Neural cell (in vitro differentiated cells): ENCODE results near the gene HMCN2. TPM values are rescaled to one million over a fixed set of nuclear protein-coding genes. Genes with fewer than 3 reads are reported as not detected.

Experiments
- H2AFZ ChIP-seq: fragments of 200-600, 300-800 bp; sonication (generic), shearing (Covaris generic); 2 replicates; pipeline ENCODE4 v1.6.0; 2014; ENCODE audit warnings: low read depth, mild to moderate bottlenecking, antibody characterized with exemption, low read length, moderate library complexity
- H3F3A ChIP-seq: fragments of 200-600 bp; shearing (Covaris generic); 2 replicates; pipeline ENCODE4 v1.6.1; 2016; ENCODE audit warnings: mild to moderate bottlenecking, moderate library complexity, mixed read lengths, antibody characterized with exemption, low read length; ENCODE audit not compliant: insufficient read depth, poor library complexity, severe bottlenecking
- H3K27ac ChIP-seq: fragments of 200-600, 300-800 bp; sonication (generic), shearing (Covaris generic); 2 replicates; pipeline ENCODE4 v1.5.1; 2014; ENCODE audit warnings: mild to moderate bottlenecking, low read length, moderate library complexity
- H3K27me3 ChIP-seq: fragments of 300-800, 200-600 bp; sonication (generic), shearing (Covaris generic); 2 replicates; pipeline ENCODE4 v1.6.0; 2014; ENCODE audit warnings: mild to moderate bottlenecking, low read depth, low read length, moderate library complexity; ENCODE audit not compliant: insufficient read depth
- H3K36me3 ChIP-seq: fragments of 300-800, 200-600 bp; sonication (generic), shearing (Covaris generic); 2 replicates; pipeline ENCODE4 v1.5.1; 2014; ENCODE audit warnings: mild to moderate bottlenecking, antibody characterized with exemption, low read length, moderate library complexity; ENCODE audit not compliant: insufficient read depth
- H3K4me2 ChIP-seq: fragments of 300-800, 200-600 bp; sonication (generic), shearing (Covaris generic); 2 replicates; pipeline ENCODE4 v1.6.0; 2014; ENCODE audit warnings: mild to moderate bottlenecking, low read length
- H3K4me3 ChIP-seq: fragments of 300-800, 200-600 bp; sonication (generic), shearing (Covaris generic); 2 replicates; pipeline ENCODE4 v1.5.1; 2014; ENCODE audit warnings: mild to moderate bottlenecking, low read length, moderate library complexity
- H3K79me2 ChIP-seq: fragments of 200-600 bp; shearing (Covaris generic); replicated peaks from 2 replicates; pipeline ENCODE4 v1.6.0; 2014; ENCODE audit warnings: mild to moderate bottlenecking, low read length, moderate library complexity; ENCODE audit not compliant: insufficient read depth
- H3K9ac ChIP-seq: fragments of 300-800, 200-600 bp; sonication (generic), shearing (Covaris generic); 2 replicates; pipeline ENCODE4 v1.6.1; 2016; ENCODE audit warnings: mild to moderate bottlenecking, low read length, mixed read lengths
- H3K9me2 ChIP-seq: fragments of 200-600 bp; shearing (Covaris generic); 2 replicates; pipeline ENCODE4 v1.6.1; 2016; ENCODE audit warnings: mild to moderate bottlenecking, low read length, mixed read lengths; ENCODE audit not compliant: insufficient read depth
- H3K9me3 ChIP-seq: fragments of 200-600, 300-800 bp; sonication (generic), shearing (Covaris generic); 2 replicates; pipeline ENCODE4 v1.6.1; 2016; ENCODE audit warnings: mild to moderate bottlenecking, mixed run types, low read length, moderate library complexity, mixed read lengths
- H4K20me1 ChIP-seq: fragments of 200-600 bp; shearing (Covaris generic); 2 replicates; pipeline ENCODE4 v1.6.1; 2016; ENCODE audit warnings: mild to moderate bottlenecking, mixed run types; ENCODE audit not compliant: insufficient read depth
- CTCF ChIP-seq: fragments of 450-650 bp; IDR thresholded peaks from 2 replicates; pipeline ENCODE4 v1.5.1; 2014; ENCODE audit warnings: antibody characterized with exemption, mild to moderate bottlenecking, moderate library complexity; ENCODE audit not compliant: poor library complexity, severe bottlenecking
- EP300 ChIP-seq: fragments of 450-650 bp; conservative IDR thresholded peaks from 2 replicates; pipeline ENCODE4 v1.6.1; 2014; ENCODE audit warnings: antibody characterized with exemption, mild to moderate bottlenecking, moderate library complexity; ENCODE audit not compliant: poor library complexity, severe bottlenecking
- EZH2 ChIP-seq: fragments of 200-600, 300-800 bp; shearing (Covaris generic), sonication (generic); IDR thresholded peaks from 2 replicates; pipeline ENCODE4 v1.6.1; 2014; ENCODE audit warnings: antibody characterized with exemption, low read length, borderline replicate concordance, mild to moderate bottlenecking; ENCODE audit not compliant: insufficient read depth, poor library complexity, severe bottlenecking
- MXI1 ChIP-seq: fragments of 450-650 bp; conservative IDR thresholded peaks from 2 replicates; pipeline ENCODE4 v1.6.1; 2014; ENCODE audit warnings: antibody characterized with exemption, mild to moderate bottlenecking; ENCODE audit not compliant: poor library complexity, severe bottlenecking
- POLR2AphosphoS5 ChIP-seq: IDR thresholded peaks from 2 replicates; pipeline ENCODE4 v1.6.1; 2012
- RAD21 ChIP-seq: fragments of 450-650 bp; conservative IDR thresholded peaks from 2 replicates; pipeline ENCODE4 v1.6.1; 2014; ENCODE audit warnings: antibody characterized with exemption, mild to moderate bottlenecking, moderate library complexity
- SMC3 ChIP-seq: fragments of 450-650 bp; conservative IDR thresholded peaks from 2 replicates; pipeline ENCODE4 v1.6.1; 2014; ENCODE audit warnings: antibody characterized with exemption, mild to moderate bottlenecking, moderate library complexity; ENCODE audit not compliant: poor library complexity
- TAF1 ChIP-seq: IDR thresholded peaks from 2 replicates; pipeline ENCODE4 v1.6.1; 2012; ENCODE audit warnings: low read depth
- polyA plus RNA-seq: library from polyadenylated mRNA; depleted of rRNA; stranded (reverse); fragments of >200 nt; gene quantifications from 2 replicates; pipeline ENCODE4 v1.2.3, GENCODE V29; 2014
- TF ChIP-seq, protein P1 (sequence below): IDR thresholded peaks from 2 replicates; pipeline ENCODE4 v1.6.1; 2012; ENCODE audit warnings: borderline replicate concordance

HMCN2 gene
- polyA plus RNA-seq, 1 donor from 2014 or later, result 1.7 TPM

DNA sequence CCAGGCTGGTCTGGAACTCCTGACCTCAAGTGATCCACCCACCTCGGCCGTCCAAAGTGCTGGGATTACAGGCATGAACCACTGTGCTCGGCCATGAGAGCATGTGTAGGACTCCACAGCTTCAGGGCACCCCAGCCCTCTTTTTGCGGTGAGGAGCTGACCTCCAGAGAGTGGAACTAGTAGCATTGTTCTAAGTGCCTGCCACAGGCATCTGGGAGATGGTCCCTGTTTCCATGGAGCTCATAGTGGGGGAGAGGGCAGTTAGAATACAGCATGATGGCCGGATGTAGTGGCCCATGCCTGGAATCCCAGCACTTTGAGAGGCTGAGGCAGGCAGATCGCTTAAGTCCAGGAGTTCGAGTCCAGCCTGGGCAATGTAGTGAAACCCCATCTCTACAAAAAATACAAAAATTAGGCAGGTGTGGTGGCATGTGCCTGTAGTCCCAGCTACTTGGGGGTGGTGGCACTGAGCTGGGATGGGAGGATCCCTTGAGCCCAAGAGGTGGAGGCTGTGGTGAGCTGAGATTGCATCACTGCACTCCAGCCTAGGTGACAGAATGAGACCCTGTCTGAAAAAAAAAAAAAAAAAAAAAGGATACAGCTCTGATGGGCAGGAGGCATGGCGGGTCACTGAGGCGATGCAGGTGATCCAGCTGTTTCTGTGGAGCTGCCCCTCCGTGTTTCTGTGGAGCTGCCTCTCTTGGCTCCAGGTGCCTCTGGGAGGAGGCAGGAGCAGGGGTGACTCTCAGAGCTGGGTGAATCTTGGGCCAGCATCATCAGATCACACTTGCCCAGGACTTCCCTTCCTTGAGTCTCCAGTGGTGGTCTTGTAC, 183.4 kb downstream of the HMCN2 start:
- Histone ChIP-seq H3K27me3 (peaks cover 20% of the 10 kb centered on the region), H3K27ac (no peak overlapping the region), H3K9ac (no peak overlapping the region), H3K4me3 (no peak overlapping the region), H3F3A (no peaks in the 10 kb centered on the region), H3K4me2 (no peak overlapping the region), H3K36me3 (no peaks in the 10 kb centered on the region), H3K9me3 (no peaks in the 10 kb centered on the region), H3K79me2 (no peaks in the 10 kb centered on the region), H2AFZ (no peak overlapping the region), H4K20me1 (no peaks in the 10 kb centered on the region), H3K9me2 (no peaks in the 10 kb centered on the region)
- TF ChIP-seq EZH2 (no peak), TAF1 (no peak), RAD21 (no peak), CTCF (no peak), EP300 (no peak)
- TF ChIP-seq, protein P1, sequence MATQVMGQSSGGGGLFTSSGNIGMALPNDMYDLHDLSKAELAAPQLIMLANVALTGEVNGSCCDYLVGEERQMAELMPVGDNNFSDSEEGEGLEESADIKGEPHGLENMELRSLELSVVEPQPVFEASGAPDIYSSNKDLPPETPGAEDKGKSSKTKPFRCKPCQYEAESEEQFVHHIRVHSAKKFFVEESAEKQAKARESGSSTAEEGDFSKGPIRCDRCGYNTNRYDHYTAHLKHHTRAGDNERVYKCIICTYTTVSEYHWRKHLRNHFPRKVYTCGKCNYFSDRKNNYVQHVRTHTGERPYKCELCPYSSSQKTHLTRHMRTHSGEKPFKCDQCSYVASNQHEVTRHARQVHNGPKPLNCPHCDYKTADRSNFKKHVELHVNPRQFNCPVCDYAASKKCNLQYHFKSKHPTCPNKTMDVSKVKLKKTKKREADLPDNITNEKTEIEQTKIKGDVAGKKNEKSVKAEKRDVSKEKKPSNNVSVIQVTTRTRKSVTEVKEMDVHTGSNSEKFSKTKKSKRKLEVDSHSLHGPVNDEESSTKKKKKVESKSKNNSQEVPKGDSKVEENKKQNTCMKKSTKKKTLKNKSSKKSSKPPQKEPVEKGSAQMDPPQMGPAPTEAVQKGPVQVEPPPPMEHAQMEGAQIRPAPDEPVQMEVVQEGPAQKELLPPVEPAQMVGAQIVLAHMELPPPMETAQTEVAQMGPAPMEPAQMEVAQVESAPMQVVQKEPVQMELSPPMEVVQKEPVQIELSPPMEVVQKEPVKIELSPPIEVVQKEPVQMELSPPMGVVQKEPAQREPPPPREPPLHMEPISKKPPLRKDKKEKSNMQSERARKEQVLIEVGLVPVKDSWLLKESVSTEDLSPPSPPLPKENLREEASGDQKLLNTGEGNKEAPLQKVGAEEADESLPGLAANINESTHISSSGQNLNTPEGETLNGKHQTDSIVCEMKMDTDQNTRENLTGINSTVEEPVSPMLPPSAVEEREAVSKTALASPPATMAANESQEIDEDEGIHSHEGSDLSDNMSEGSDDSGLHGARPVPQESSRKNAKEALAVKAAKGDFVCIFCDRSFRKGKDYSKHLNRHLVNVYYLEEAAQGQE, result no peak

GRCh38 chr9:130450344-130451003, 184.9 kb downstream of the HMCN2 start:
- Histone ChIP-seq H3K9ac (no peak overlapping the region), H3K9me2 (no peaks in the 10 kb centered on the region), H3K27ac (no peak overlapping the region), H3K4me2 (no peak overlapping the region), H3K27me3 (peaks cover 6% of the 10 kb centered on the region), H2AFZ (no peak overlapping the region), H3F3A (no peaks in the 10 kb centered on the region), H3K4me3 (no peak overlapping the region), H4K20me1 (no peaks in the 10 kb centered on the region), H3K79me2 (no peaks in the 10 kb centered on the region), H3K36me3 (no peaks in the 10 kb centered on the region), H3K9me3 (no peaks in the 10 kb centered on the region)
- TF ChIP-seq CTCF (no peak), SMC3 (no peak), EZH2 (no peak), POLR2AphosphoS5 (no peak), MXI1 (no peak), EP300 (no peak), TAF1 (no peak), RAD21 (no peak)
- TF ChIP-seq, protein P1, result no peak
